Keratinocyte (primary cell): ENCODE data around the gene PPP1R12C. TPM values are rescaled to one million over a fixed set of nuclear protein-coding genes. Genes with fewer than 3 reads are reported as not detected.

Experiments used
- DNase-seq: peaks from one replicate; pipeline ENCODE4 v3.0.0-alpha.2; 2011; ENCODE audit warnings: low read depth, missing footprints, low spot score
- FAIRE-seq: peaks from 2 replicates; lab custom pipeline; 2011; peaks lifted over from hg19 to GRCh38; lab: Jason Lieb, UNC
- H2AFZ ChIP-seq: 2 replicates; pipeline ENCODE4 v1.6.0; 2012; ENCODE audit warnings: low read length, control low read depth, inconsistent platforms; ENCODE audit not compliant: control insufficient read depth
- H3K27ac ChIP-seq: 2 replicates; pipeline ENCODE4 v1.5.1; 2011; ENCODE audit warnings: low read length; ENCODE audit not compliant: control insufficient read depth, insufficient read depth
- H3K27me3 ChIP-seq: 3 replicates; pipeline ENCODE4 v1.6.0; 2011; ENCODE audit warnings: low read length; ENCODE audit not compliant: control insufficient read depth, insufficient read depth; ENCODE audit errors: extremely low read depth
- H3K36me3 ChIP-seq, 2 experiments: 2 replicates in 1 of 2; 3 replicates in 1 of 2; pipeline ENCODE4 v1.5.1; 2011; ENCODE audit warnings: low read length in 2 of 2, mild to moderate bottlenecking in 1 of 2; ENCODE audit not compliant: control insufficient read depth in 2 of 2, insufficient read depth in 2 of 2; ENCODE audit errors: extremely low read depth in 1 of 2
- H3K4me1 ChIP-seq: 3 replicates; pipeline ENCODE4 v1.5.1; 2011; ENCODE audit warnings: low read length; ENCODE audit not compliant: control insufficient read depth, insufficient read depth; ENCODE audit errors: extremely low read depth
- H3K4me2 ChIP-seq: 3 replicates; pipeline ENCODE4 v1.6.0; 2011; ENCODE audit warnings: low read depth, low read length; ENCODE audit not compliant: control insufficient read depth, insufficient read depth; ENCODE audit errors: extremely low read depth
- H3K4me3 ChIP-seq, 3 experiments: fragments of 200-600 bp in 1 of 3; sonication (generic) in 1 of 3; 2 replicates in 2 of 3; 3 replicates in 1 of 3; pipeline ENCODE4 v1.5.1; 2011 to 2016; ENCODE audit warnings: low read length in 3 of 3, mild to moderate bottlenecking in 3 of 3, control low read depth in 2 of 3, inconsistent platforms in 1 of 3, low read depth in 1 of 3, mixed read lengths in 1 of 3, mixed run types in 1 of 3, moderate library complexity in 1 of 3; ENCODE audit not compliant: control insufficient read depth in 2 of 3, insufficient read depth in 2 of 3; ENCODE audit errors: extremely low read depth in 1 of 3
- H3K79me2 ChIP-seq: 2 replicates; pipeline ENCODE4 v1.6.0; 2012; ENCODE audit warnings: low read length; ENCODE audit not compliant: control insufficient read depth, insufficient read depth
- H3K9ac ChIP-seq: 3 replicates; pipeline ENCODE4 v1.6.0; 2011; ENCODE audit warnings: low read length; ENCODE audit not compliant: control insufficient read depth, insufficient read depth; ENCODE audit errors: extremely low read depth
- H3K9me1 ChIP-seq: 3 replicates; pipeline ENCODE4 v1.6.0; 2011; ENCODE audit warnings: low read length; ENCODE audit not compliant: control insufficient read depth, insufficient read depth; ENCODE audit errors: extremely low read depth
- H3K9me3 ChIP-seq: 2 replicates; pipeline ENCODE4 v1.5.1; 2012; ENCODE audit warnings: low read depth, low read length; ENCODE audit not compliant: control insufficient read depth
- H4K20me1 ChIP-seq: 3 replicates; pipeline ENCODE4 v1.6.0; 2011; ENCODE audit warnings: low read length; ENCODE audit not compliant: control insufficient read depth, insufficient read depth; ENCODE audit errors: extremely low read depth
- EZH2 ChIP-seq: IDR thresholded peaks from one replicate; pipeline ENCODE4 v1.6.1; 2012; ENCODE audit warnings: inconsistent platforms, mild to moderate bottlenecking, low read length, moderate library complexity
- dilution Hi-C: fragments of 300-500 bp; cut with MboI; formaldehyde crosslinking; loops from one replicate; pipeline ENCODE4 v1.7.0; 2020; ENCODE audit warnings: low sequenced_read_pairs; ENCODE audit not compliant: extremely low pct_ligation_motif_present
- polyA plus RNA-seq, 5 experiments: library from polyadenylated mRNA; depleted of rRNA in 3 of 5; stranded (reverse) in 3 of 5; stranded (forward) in 1 of 5; unstranded in 1 of 5; fragments of >200 nt; gene quantifications; 1 replicate in 1 of 5; 2 replicates in 3 of 5; 3 replicates in 1 of 5; pipeline versions ENCODE4 v1.2.1 to v1.2.3, GENCODE V29; 2011 to 2012; ENCODE audit warnings: missing spikeins in 2 of 5, low read depth in 1 of 5, low replicate concordance in 1 of 5
- TF ChIP-seq, protein P1 (sequence below), 3 experiments: IDR thresholded peaks in 1 of 3; conservative IDR thresholded peaks in 1 of 3; optimal IDR thresholded peaks in 1 of 3; 2 replicates in 2 of 3; 3 replicates in 1 of 3; pipeline versions ENCODE3 to v1.5.1; 2011; ENCODE audit warnings: low read length in 3 of 3, mild to moderate bottlenecking in 3 of 3, moderate library complexity in 2 of 3, control low read depth in 1 of 3, inconsistent platforms in 1 of 3; ENCODE audit not compliant: insufficient read depth in 2 of 3; ENCODE audit errors: extremely low read depth in 1 of 3

Gene PPP1R12C
- polyA plus RNA-seq, 1 donor (not counting 4 experiments of a cell fraction or from before 2014, with no cell fraction given), result 24.7 TPM

DNA sequence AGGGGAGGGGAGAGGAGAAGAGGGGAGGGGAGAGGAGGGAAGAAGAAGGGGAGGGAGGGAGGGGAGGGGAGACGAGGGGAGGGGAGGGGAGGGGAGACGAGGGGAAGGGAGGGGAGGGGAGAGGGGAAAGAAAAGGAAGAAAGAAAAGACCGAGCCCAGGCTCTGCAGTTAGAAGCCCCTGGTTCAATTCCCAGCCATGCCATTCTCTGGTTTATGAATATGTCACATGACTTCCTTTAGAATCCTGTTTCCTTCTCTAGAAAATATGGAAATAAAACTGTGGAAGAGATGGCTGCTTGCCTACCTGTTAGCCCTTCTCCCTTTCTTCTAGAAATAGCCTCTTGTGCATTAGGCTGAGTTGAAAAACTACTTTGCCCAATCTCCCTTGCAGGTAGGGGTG, 17.3 kb upstream of the PPP1R12C start:
- Histone ChIP-seq H3K79me2 (no peaks in the 10 kb centered on the region), H3K36me3 (peaks cover 0 to 13% of the 10 kb centered on the region in 2 experiments), H3K9ac (no peak overlapping the region), H3K4me3 (no peak overlapping the region), H3K9me1 (no peaks in the 10 kb centered on the region), H3K4me1 (no peaks in the 10 kb centered on the region), H4K20me1 (no peaks in the 10 kb centered on the region), H3K27ac (no peak overlapping the region), H3K27me3 (no peaks in the 10 kb centered on the region), H3K4me2 (no peak overlapping the region), H3K9me3 (no peaks in the 10 kb centered on the region), H2AFZ (no peak overlapping the region)
- DNase-seq (no peak), FAIRE-seq (no peak)
- TF ChIP-seq, protein P1, sequence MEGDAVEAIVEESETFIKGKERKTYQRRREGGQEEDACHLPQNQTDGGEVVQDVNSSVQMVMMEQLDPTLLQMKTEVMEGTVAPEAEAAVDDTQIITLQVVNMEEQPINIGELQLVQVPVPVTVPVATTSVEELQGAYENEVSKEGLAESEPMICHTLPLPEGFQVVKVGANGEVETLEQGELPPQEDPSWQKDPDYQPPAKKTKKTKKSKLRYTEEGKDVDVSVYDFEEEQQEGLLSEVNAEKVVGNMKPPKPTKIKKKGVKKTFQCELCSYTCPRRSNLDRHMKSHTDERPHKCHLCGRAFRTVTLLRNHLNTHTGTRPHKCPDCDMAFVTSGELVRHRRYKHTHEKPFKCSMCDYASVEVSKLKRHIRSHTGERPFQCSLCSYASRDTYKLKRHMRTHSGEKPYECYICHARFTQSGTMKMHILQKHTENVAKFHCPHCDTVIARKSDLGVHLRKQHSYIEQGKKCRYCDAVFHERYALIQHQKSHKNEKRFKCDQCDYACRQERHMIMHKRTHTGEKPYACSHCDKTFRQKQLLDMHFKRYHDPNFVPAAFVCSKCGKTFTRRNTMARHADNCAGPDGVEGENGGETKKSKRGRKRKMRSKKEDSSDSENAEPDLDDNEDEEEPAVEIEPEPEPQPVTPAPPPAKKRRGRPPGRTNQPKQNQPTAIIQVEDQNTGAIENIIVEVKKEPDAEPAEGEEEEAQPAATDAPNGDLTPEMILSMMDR (optimal IDR thresholded peaks at IDR 0.05 in 1 of 3, IDR thresholded peaks at IDR 0.05 in 1 of 3, conservative IDR thresholded peaks at IDR 0.05 in 1 of 3; ENCODE audit: extremely low read depth in 1 of 3, insufficient read depth in 2 of 3, low read length in 3 of 3), result no peak
- no peak for TF ChIP-seq EZH2
- dilution Hi-C loops, result no loop called here

DNA sequence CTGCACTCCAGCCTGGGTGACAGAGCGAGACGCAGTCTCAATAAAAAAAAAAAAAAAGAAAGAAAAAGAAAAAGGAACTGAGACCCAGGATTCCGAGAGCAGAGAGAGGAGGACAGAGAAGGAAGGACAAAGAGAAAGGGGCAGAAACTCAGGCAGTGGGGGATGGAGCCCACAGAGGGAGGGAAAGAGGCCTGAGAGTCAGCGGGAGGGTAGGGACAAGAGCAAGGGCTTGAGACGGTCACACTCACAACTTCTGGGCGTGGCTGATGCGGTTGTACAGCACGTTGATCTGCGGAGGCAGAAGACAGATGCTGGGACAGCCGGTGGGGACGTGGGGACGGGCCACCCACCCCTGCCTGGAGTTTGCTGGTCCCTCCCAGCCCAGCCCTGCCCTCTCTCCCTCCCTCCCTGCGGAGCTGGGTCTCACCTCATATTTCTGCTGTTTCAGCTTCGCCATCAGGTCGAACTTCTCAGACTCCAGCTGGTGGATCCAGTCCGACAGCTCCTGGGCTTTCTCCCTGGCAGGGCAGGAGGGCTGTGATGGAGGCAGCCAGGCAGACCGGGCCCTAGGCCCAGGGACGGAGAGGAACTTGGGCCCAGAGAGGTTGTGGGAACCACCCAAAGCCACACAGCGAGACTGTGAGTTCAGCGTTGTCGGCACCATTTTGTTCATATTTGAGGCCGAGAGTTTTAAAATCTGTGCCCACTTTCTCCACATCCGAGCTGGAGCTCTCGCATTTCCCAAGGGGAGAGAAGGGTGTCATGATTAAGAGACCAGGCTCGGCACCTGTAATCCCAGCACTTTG, 16.4 kb upstream of the PPP1R12C start:
- no peak overlapping the region for H3K27ac ChIP-seq
- no peak for TF ChIP-seq EZH2
- TF ChIP-seq, protein P1 (optimal IDR thresholded peaks at IDR 0.05 in 1 of 3, IDR thresholded peaks at IDR 0.05 in 1 of 3, conservative IDR thresholded peaks at IDR 0.05 in 1 of 3; ENCODE audit: extremely low read depth in 1 of 3, insufficient read depth in 2 of 3, low read length in 3 of 3), result no peak
- H3K36me3 ChIP-seq, result peaks cover 0 to 13% of the 10 kb centered on the region in 2 experiments
- no peak overlapping the region for H2AFZ ChIP-seq
- no peak overlapping the region for H3K4me2 ChIP-seq
- dilution Hi-C loops, result no loop called here
- DNase-seq (no peak), FAIRE-seq (no peak)
- no peak overlapping the region for H3K4me3 ChIP-seq
- H4K20me1 ChIP-seq, result no peaks in the 10 kb centered on the region
- H3K4me1 ChIP-seq, result no peaks in the 10 kb centered on the region
- H3K79me2 ChIP-seq, result no peaks in the 10 kb centered on the region
- no peak overlapping the region for H3K9ac ChIP-seq
- H3K9me3 ChIP-seq, result no peaks in the 10 kb centered on the region
- H3K9me1 ChIP-seq, result no peaks in the 10 kb centered on the region
- H3K27me3 ChIP-seq, result no peaks in the 10 kb centered on the region
